HTERT RPE-1 (cell line): ENCODE data around the gene PLA2G4D.

Experiments used
- in situ Hi-C: fragments of 300-500 bp; cut with MboI; formaldehyde crosslinking; loops from 4 replicates; pipeline ENCODE4 v1.14.3; 2020; ENCODE audit warnings: low sequenced_read_pairs

The PLA2G4D gene, protein sequence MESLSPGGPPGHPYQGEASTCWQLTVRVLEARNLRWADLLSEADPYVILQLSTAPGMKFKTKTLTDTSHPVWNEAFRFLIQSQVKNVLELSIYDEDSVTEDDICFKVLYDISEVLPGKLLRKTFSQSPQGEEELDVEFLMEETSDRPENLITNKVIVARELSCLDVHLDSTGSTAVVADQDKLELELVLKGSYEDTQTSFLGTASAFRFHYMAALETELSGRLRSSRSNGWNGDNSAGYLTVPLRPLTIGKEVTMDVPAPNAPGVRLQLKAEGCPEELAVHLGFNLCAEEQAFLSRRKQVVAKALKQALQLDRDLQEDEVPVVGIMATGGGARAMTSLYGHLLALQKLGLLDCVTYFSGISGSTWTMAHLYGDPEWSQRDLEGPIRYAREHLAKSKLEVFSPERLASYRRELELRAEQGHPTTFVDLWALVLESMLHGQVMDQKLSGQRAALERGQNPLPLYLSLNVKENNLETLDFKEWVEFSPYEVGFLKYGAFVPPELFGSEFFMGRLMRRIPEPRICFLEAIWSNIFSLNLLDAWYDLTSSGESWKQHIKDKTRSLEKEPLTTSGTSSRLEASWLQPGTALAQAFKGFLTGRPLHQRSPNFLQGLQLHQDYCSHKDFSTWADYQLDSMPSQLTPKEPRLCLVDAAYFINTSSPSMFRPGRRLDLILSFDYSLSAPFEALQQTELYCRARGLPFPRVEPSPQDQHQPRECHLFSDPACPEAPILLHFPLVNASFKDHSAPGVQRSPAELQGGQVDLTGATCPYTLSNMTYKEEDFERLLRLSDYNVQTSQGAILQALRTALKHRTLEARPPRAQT

DNA sequence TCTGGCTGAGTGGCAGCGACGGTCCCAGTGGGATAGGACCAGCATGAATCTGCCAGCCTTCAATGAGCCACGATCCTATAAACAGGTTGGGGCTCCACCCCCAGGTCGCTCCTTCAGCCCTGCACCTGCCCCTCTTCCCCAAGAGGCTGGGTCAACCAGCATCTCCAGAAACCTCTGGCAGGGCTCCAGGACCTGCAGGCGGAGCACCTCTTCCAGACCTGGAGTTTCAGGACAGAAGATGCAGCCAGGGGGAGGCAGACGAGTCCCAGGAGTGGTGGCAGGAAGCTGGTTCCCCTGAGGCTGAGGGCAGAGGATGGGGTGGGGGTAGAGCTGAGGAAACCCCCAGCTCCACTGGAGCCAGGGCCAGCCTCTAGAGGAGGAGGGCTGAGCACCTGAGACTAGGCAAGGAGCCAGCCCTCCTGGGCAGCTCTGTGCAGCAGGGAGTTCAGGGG, at the start of gene PLA2G4D:
Gene PLA2G4D (minus strand): TSS at position 51 of the 452 bp plus-strand sequence. CDS start 103 bp downstream, outside the sequence.
- in situ Hi-C loops = no loop called here

DNA sequence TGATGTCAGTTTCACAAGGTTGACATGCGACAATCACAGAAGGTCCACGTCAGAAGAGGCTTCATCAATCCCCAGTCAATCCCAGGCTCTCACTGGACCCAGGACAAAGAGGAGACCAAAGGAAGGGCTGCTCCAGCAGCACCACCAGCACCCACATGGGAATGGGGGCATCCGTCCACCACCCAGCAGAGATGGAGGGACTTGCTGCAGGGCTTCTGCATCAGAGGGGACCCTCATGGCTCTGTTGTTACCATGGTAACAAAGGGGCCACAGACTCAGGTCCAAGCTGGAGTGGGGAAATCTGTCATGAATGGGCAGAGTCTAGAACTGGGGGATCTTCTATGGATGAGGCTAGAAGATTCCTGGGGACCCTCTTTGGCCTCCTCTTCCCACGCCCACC, 49.0 kb upstream of the PLA2G4D start:
- in situ Hi-C loops = no loop called here

DNA sequence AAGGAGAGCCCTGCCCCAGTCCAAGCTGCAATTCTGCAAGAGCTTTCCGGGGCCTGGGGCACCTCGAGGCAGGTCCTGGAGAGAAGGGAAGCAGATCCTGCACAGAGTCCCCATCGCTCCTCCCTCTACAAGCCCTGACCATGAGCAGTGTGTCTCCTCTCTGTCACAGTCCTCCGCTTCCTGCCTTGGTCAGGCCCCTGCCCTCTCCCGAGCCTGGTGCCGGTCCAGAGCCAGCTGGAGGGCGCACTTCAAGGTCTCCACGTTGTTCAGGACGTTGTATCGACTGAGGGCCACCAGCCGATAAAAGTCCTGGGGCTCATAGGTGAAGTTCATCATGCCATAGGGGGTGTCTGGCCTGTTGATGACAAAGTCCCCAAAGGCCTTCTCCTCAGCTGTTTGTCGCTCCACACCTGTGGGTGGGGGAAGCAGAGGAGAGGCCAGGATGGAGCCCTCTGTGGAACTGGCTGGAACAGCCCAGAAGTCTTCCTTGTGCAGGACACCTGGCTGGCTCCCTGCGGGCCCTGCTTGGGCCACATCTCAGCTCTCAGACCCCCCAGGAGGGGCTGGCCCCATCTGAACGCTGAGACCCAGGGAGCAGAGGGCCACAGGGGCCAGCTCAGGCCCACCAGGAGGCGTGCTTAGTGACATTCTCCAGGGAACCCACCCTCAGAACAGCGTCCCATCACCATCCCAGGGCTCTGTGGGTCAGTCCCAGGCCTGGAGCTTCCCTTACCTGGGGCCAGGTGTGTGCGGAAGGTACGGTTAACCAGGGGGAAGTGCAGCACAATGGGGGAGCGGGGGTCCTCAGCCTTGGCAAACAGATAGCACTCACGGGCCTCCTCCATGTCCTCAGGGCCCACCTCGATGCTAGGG, 47.7 kb upstream of the PLA2G4D start:
- in situ Hi-C loops = no loop called here

DNA sequence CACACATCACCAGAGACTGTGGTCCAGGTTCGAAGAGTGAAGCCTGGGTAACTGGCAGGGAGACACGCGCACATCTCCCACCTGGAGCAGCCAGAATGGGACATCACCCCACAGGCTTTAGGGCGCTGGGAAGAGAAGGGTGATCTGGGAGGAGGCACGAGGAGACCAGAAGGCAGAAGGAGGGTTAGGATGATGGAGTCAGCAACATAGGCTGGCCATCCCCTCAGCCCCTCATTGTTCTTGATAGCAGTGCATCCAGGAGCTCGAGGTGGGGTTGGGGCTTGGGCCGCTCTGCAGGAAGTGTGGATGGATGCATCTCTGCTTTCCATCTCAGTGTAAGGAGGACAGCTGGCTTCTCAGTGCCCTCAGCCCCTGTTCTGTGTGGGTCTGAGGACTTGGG, 46.9 kb upstream of the PLA2G4D start:
- in situ Hi-C loops = no loop called here

DNA sequence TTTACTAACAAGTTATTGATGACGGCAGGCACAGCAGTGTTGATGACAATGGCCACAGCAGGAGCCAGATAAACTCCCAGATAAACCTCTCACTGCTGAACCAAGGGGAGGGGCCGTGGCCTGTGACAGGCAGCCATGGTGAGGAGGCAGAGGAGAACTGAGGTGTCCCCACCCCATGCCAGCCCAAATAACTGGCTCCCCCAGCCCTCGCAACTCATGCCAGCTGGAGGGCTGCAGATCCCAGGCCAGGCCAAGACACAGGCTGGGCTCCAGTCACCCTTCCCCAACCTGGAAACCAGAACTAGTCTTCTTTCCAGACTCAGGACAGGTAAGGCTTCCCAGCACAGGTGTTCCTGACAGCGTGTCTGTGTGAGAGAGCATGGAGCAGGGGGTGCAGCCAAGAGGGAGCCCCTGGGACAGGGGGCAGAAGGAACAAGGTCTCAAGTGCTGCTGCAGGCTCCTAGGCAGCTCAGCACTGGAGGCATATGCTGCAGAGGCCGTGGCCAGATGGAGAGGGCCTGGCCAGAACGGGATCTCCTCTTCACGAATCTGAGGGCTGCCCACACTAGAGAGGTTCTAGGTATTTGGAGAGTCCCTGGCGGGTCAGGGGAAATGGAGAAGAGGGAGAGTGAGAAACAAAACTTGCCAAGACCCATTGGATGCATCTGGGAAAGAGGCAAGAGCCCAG, 46.2 kb upstream of the PLA2G4D start:
- in situ Hi-C loops = no loop called here

DNA sequence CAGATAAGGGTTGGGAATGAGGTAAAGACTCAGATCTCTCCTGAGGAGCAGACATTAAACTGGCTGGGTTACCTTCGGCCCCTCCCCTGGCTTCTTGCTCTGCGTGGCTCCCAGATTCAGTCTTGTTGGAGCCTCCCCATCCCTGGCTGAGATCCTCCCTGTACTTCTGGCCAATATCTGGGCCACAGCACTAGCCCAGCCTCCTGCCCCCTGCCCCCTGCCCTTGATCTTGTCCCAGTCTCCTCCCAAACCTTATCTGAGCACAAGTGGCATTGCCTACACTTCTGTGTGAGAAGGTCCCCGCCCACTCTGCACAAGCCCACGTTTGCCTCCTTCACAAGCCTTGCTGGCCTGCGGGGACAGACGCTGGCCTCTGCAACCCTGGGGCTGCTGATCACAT, 45.2 kb upstream of the PLA2G4D start:
- in situ Hi-C loops = no loop called here

DNA sequence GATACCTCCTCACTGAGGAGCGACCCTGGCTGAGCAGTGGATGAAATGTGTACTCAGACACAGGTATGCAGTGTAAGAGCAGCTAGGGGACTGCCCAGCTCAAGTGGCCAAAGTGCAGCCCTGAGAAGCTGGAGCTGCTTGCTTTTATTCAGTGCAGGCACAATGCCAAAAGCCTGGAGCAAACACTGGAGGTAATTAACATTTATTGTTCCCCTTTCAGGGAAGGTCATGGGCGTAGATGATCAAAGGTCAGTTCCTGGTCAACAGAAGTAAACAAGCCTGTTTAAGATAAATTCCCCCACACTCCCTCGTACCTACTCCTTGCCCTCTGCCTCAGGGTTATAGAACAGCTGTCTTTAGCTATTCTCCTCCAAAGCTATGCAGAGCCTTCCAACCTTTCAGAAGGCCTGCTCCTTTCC, 44.6 kb upstream of the PLA2G4D start:
- in situ Hi-C loops = no loop called here

DNA sequence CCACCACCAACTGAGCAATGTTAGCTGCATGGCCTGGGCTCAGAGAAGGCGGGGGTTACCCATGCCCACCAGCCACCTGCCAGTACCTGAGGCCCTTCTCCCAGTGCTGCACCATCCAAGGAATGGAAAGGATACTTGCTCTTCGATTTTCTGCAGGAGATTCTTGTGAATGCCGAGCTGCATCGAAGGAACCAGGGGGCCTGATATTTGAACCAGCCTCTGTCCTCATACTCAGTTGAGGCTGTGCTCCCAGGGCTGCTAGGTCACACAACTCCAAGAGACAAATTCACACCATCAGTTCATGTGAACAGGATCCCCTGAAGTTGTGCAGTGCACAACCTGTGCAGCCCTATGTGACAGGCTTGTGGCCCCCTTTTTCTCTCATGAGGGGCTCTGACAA, 44.0 kb upstream of the PLA2G4D start:
- in situ Hi-C loops = no loop called here

DNA sequence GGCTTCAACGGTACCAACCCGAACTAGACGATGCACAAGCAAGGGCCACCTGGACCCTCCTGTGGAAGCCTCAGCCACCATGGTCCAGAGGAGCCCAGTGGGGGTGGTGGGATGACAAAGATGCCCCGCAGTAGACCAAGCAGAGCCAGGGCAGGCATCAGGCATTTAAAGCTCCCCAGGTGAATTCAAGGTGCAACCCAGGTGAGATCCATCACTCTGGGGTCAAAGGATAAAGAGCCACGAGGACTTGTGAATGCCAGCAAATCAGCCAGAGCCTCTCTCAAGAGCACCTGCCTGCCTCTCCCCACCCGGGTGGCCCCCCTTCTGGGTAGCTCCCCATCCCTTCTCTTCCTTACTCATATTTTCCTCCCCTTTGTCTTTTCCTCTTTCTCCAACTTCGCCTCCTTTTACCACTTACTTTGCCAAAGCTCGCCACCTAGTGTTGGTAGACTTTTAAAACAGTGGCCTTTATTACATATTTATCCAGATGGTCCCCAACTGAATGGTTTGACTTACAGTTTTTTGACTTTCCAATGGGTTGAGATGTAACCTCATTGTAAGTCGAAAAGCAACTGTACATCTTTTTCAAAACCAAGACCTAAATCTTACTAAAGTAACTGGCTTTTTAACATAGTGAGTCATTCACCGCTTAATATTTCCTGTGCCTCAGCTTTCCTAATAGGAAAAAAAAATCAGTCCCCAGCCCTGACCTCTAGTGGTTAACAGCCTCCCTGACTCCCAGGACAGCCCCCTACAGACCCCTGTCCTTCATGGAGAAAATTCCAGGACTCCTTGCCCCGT, 43.3 kb upstream of the PLA2G4D start:
- in situ Hi-C loops = no loop called here

DNA sequence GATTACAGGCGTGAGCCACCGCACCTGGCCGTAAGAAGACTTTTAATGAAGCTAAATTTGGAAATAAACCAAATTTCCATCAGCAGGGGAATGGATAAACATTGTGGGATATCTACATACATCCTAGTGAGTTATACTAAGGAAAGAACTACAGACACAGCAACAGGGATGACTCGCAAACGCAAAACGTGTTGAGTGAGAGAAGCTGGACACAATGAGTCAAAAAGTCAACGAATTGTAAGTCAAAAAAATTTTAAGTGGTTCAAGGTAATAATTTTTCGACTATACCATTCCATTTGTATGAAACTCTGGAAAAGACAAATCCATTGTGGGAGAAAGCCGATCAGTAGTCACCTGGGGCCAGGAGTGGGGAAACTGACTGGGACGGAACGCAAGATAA, 42.2 kb upstream of the PLA2G4D start:
- in situ Hi-C loops = no loop called here

DNA sequence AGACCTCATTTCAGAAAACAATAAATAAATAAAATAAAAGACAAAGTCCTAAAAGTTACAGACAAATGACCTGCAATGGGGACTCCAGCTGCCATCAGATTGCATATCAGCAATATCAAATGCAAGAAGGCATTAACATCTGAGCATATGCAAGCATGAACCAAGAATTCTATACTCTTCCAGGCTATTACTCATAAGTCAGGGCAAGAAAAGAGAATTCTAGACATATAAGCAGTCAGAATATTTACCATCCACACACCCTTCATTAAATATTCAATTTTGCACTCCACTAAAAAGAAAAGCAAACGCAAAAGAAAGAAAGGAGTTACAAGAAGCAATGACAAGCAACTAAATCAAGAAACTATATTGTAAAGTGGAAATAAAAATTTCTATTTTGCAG, 41.0 kb upstream of the PLA2G4D start:
- in situ Hi-C loops = no loop called here

DNA sequence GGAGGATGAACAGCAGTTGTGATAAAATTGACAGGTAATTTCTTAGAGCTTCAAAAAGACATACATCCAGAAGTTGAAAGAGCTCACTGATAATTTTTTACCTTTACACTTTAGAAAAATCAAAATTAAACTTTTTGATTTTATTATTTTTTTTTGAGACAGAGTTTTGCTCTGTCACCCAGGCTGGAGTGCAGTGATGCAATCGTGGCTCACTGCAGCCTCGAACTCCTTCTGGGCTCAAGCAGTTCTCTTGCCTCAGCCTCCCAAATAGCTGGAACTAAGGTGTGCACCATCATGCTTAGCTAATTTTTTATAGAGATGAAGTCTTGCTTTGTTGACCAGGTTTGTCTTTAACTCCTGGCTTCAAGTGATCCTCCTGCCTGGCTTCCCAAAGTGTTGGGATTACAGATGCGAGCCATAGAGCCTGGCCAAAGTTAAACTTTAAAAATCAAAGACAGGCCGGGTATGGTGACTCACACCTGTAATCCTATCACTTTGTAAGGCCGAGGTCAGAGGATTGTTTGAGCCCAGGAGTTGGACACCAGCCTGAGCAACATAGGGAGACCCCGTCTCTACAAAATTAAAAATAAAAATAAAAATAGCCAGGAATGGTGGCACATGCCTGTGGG, 40.4 kb upstream of the PLA2G4D start:
- in situ Hi-C loops = no loop called here

DNA sequence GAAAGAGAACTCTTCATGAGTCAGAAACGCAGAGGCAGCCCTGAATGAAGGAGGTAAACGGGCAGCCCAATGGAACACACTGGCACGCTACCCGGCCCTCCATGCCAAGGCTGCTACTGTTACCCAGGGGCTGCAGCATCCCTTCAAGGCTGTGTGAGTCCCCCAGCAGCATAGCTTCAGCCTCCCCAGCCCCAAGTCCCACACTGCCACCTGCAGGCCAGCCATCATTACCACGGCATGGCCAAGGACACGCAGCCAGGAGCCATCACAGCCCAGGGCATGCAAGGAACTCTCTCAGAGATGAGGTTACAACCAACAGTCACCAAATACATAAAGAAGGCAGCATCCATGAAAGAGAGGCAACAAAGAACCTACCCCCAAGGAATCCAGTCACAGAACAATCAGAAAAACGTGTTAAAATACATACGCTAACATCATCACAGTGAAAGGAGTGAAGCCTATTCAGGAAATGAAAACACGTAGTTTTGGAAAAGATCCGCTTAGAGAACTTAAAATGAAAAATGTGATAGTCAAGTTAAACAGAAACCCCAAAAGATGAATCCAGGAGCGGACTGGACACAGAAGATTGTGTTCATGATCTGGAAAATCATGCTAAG, 39.6 kb upstream of the PLA2G4D start:
- in situ Hi-C loops = no loop called here

DNA sequence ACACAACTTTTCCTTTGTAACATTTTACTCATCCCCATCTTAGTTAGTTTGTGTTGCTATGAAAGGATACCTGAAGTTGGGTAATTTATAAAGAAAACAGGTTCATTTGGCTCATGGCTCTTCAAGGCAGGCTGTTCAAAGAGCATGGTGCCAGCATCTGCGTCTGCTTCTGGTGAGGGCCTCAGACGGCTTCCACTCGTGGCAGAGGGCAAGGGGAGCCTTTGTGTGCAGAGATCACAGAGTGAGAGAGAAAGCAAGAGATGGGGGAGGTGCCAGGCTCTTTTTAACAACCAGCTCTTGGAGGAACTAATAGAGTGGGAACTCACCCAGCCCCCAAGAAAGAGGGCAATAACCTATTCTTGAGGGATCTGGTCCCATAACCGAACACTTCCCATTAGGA, 39.0 kb upstream of the PLA2G4D start:
- in situ Hi-C loops = no loop called here

DNA sequence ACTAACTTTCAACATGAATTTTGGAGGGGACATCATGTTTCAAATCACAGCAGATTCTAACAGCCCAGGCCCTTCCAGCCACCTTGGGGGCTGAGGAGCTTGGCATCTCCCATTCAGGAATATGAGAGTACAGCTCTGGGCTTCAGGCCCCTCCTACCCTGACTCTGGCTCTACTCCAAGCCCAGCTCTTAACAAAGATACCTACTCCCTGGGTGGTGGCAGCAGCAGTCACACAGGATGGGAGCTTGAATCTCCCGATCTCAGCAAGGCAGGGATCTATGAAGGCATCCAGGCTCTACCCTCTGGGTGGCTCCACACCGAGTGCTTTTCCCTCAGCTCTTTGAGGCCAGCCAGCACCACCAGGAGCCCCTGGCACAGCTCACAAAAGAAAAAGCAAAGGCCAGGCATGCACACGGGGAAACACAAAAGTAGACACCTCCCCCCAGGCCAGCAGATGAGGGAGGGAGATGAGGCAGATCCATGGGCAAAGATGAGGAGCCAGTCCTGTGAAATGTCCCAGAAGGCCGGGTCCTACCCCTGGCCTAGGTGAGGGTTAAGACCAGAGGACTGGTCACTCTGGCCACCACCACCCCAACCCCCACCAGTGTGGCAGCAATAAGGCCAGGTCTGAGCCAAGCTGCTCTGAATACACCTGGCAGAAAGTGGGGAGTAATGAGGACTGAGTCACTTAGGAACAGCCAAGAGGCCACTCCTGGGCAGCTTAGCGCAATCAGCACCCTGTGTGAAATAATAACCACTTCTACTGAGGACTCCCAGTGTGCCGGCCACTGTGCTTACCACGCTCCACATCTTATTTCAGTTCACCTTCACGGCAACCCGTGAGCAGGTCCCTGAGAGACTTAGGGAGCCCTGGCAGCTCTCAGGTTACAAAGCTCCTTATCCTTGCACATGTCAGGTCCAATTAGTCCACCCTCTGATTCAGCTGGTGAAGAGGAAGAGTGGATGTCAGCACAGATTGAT, 37.8 kb upstream of the PLA2G4D start:
- in situ Hi-C loops = no loop called here

DNA sequence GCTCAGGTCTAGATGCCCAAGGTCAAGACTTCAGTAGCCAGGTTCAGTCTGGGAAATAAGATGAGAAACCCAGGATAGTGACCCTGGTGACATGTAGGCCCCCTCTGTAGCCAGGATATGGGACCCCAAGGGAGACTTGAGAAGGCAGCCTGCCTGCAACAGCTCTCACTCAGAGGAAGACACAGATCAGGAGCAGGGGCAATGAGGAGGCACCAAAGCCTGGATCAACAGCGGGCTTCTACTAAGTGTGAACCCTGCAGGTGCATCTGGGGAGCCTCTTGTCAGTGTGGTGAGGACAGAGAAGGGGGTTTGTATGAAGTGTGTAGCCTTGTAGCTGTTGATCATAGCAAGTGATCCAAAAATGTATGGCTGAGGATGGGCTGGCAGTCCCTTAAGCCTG, 36.6 kb upstream of the PLA2G4D start:
- in situ Hi-C loops = no loop called here

DNA sequence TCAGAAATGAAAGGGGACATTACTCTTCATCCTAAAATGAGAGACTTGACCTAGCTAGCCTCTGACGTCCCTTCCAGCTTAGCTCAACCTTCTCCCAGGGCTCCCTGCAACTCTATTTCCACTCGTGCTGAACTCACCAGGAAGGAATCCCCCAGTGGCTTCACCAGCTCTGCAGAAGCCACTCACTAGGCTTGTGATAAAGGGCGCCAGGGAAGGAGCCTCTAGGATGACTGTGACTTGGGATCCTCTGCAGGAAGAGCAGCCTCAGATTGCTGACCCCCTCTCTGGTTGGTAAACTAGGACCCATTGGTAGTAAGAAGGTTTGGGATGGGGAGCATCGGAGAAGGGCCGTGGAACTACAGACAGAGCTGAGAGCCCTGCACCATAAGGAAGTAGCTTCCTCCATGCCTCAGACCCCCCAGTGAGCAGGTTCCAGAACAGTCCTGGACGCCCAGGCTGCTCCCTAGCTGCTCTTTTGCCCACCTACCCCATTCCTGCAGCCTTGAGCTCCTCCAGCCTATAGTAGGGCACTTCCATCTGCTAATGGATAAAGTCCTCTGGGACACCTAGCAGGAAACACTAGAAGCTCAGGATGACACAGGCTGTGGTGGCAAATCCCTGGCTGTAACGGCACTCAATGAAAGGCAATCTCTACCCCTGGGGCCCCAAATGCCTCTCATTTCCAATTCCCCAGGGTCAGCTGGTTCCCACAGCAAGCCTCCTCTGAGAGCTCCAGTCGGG, 36.1 kb upstream of the PLA2G4D start:
- in situ Hi-C loops = no loop called here
